GM12878 (cell line): ENCODE data around the gene BCL2. TPM values are rescaled to one million over a fixed set of nuclear protein-coding genes. Genes with fewer than 3 reads are reported as not detected.

Experiments used
- ATF7 ChIP-seq: fragments of 450-650 bp; IDR thresholded peaks from 2 replicates; pipeline ENCODE4 v1.6.1; 2016; ENCODE audit warnings: low read depth, mild to moderate bottlenecking
- BCL11A ChIP-seq: IDR thresholded peaks from 2 replicates; pipeline ENCODE4 v1.6.1; 2011; ENCODE audit warnings: low read depth, low read length
- BMI1 ChIP-seq: fragments of 450-650 bp; IDR thresholded peaks from 2 replicates; pipeline ENCODE4 v1.6.1; 2016; ENCODE audit warnings: mild to moderate bottlenecking, moderate library complexity, borderline replicate concordance
- CHD4 ChIP-seq: fragments of 200-600 bp; sonication (generic); IDR thresholded peaks from 2 replicates; pipeline ENCODE4 v1.6.1; 2016; ENCODE audit warnings: mild to moderate bottlenecking
- ESRRA ChIP-seq: IDR thresholded peaks from 2 replicates; pipeline ENCODE4 v1.6.1; 2012; ENCODE audit warnings: mild to moderate bottlenecking, low read length, improper control_type of control experiment
- ETV6 ChIP-seq, 2 experiments: fragments of 450-650 bp in 1 of 2; IDR thresholded peaks in 1 of 2; conservative IDR thresholded peaks in 1 of 2; 2 replicates each; pipeline ENCODE4 v1.6.1; 2014; ENCODE audit warnings: antibody characterized with exemption in 1 of 2, borderline replicate concordance in 1 of 2, low read depth in 1 of 2, mild to moderate bottlenecking in 1 of 2, moderate library complexity in 1 of 2
- KLF5 ChIP-seq: fragments of 450-650 bp; IDR thresholded peaks from 2 replicates; pipeline ENCODE4 v1.6.1; 2014; ENCODE audit warnings: mild to moderate bottlenecking; ENCODE audit not compliant: partially characterized antibody
- MTA2 ChIP-seq: fragments of 450-650 bp; IDR thresholded peaks from 2 replicates; pipeline ENCODE4 v1.6.1; 2016; ENCODE audit warnings: low read depth, mild to moderate bottlenecking, moderate library complexity
- NBN ChIP-seq: fragments of 450-650 bp; IDR thresholded peaks from 2 replicates; pipeline ENCODE4 v1.6.1; 2016
- NR2F1 ChIP-seq: fragments of 450-650 bp; conservative IDR thresholded peaks from 2 replicates; pipeline ENCODE4 v1.6.1; 2017; ENCODE audit warnings: mild to moderate bottlenecking
- POLR2AphosphoS2 ChIP-seq: IDR thresholded peaks from 2 replicates; pipeline ENCODE4 v1.6.1; 2011; ENCODE audit warnings: low read depth, mild to moderate bottlenecking, low read length, improper control_type of control experiment, moderate library complexity
- RCOR1 ChIP-seq: conservative IDR thresholded peaks from 2 replicates; pipeline ENCODE4 v1.6.1; 2012; ENCODE audit warnings: low read depth, low read length, improper control_type of control experiment
- SMAD5 ChIP-seq: IDR thresholded peaks from 2 replicates; pipeline ENCODE4 v1.6.1; 2016; ENCODE audit warnings: antibody characterized with exemption, low read depth
- SMARCA5 ChIP-seq: fragments of 450-650 bp; IDR thresholded peaks from 2 replicates; pipeline ENCODE4 v1.6.1; 2017; ENCODE audit warnings: mild to moderate bottlenecking
- SPI1 ChIP-seq: IDR thresholded peaks from 2 replicates; pipeline ENCODE4 v1.6.1; 2011; ENCODE audit warnings: low read depth, mild to moderate bottlenecking, low read length, moderate library complexity, borderline replicate concordance; ENCODE audit not compliant: insufficient read depth
- SREBF1 ChIP-seq: IDR thresholded peaks from 2 replicates; pipeline ENCODE4 v1.6.1; 2012; ENCODE audit warnings: mild to moderate bottlenecking, low read length
- STAT1 ChIP-seq: fragments of 450-650 bp; conservative IDR thresholded peaks from 2 replicates; pipeline ENCODE4 v1.6.1; 2014; ENCODE audit warnings: antibody characterized with exemption, mild to moderate bottlenecking
- STAT3 ChIP-seq: IDR thresholded peaks from 2 replicates; pipeline ENCODE4 v1.6.1; 2011; ENCODE audit warnings: low read depth, low read length, improper control_type of control experiment
- TCF12 ChIP-seq: IDR thresholded peaks from 2 replicates; pipeline ENCODE4 v1.6.1; 2011; ENCODE audit warnings: low read depth, mild to moderate bottlenecking, low read length
- YY1 ChIP-seq: IDR thresholded peaks from 2 replicates; pipeline ENCODE4 v1.6.1; 2011; ENCODE audit warnings: low read depth, mild to moderate bottlenecking, low read length
- ZNF384 ChIP-seq: IDR thresholded peaks from 2 replicates; pipeline ENCODE4 v1.6.1; 2012; ENCODE audit warnings: low read depth, mild to moderate bottlenecking, low read length, improper control_type of control experiment, borderline replicate concordance
- polyA plus RNA-seq, 11 experiments: library from polyadenylated mRNA; depleted of rRNA in 4 of 11; unstranded in 6 of 11; stranded (reverse) in 5 of 11; fragments of >200 nt; fragmentation: Nextera tagmentation in 4 of 11; fragmentation: Illumina TruSeq in 1 of 11; extraction: Ambion mirVana in 4 of 11; extraction: Trizol in 1 of 11; gene quantifications; 1 replicate in 1 of 11; 2 replicates in 10 of 11; pipeline versions ENCODE4 v1.2.1 to v1.2.3, GENCODE V29; 2011 to 2016; ENCODE audit warnings: inconsistent platforms in 2 of 11, missing spikeins in 2 of 11, low read depth in 1 of 11
- total RNA-seq, 4 experiments: library from RNA; depleted of rRNA in 3 of 4; stranded (reverse); fragments of >200 nt in 3 of 4; fragmentation: Illumina TruSeq in 1 of 4; extraction: Trizol in 1 of 4; gene quantifications; 2 replicates each; pipeline versions ENCODE4 v1.2.1 to v1.2.3, GENCODE V29; 2013 to 2021
- TF ChIP-seq, protein P1 (sequence below): fragments of 450-650 bp; IDR thresholded peaks from 2 replicates; pipeline ENCODE4 v1.6.1; 2014; ENCODE audit warnings: mild to moderate bottlenecking
- TF ChIP-seq, protein P2 (sequence below): IDR thresholded peaks from 2 replicates; pipeline ENCODE4 v1.6.1; 2011; ENCODE audit warnings: mild to moderate bottlenecking, low read depth, low read length, moderate library complexity; ENCODE audit not compliant: insufficient replicate concordance
- TF ChIP-seq, protein P3 (sequence below): fragments of 450-650 bp; IDR thresholded peaks from 2 replicates; pipeline ENCODE4 v1.6.1; 2017; ENCODE audit warnings: mild to moderate bottlenecking, low read depth, inconsistent platforms; ENCODE audit not compliant: poor library complexity, severe bottlenecking
- TF ChIP-seq, protein P4 (sequence below): fragments of 450-650 bp; formaldehyde crosslinking; IDR thresholded peaks from 2 replicates; pipeline ENCODE4 v1.4.0; 2020; ENCODE audit warnings: mild to moderate bottlenecking, moderate library complexity

Gene BCL2
- total and polyA plus RNA-seq, 10 of the 15 experiments (the other 5 are each of a cell fraction or from before 2014, with no cell fraction given) = 4.1 to 47.8 (median 19.3) TPM

DNA sequence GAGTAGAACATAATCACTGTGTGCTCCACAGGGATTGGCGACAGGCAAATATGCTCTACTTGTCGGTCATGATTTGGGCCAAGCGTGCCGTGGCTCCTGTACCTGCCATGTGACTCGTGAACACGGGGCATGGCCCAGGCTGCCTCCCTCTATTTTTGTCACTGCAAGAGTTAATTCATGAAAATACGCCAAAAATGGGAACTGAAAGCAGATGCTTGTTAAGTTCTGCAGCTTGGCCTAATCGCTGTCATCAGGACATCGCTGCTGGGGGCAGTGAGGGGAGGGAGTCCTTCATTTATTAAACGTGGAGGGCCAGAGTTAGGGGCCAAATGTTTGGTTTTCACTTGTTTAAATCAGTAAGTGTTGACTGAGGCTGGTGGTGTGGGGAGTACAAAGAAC lies 177.8 kb downstream of the BCL2 start (continued):
- TF ChIP-seq ATF7 (peak; percentile 78), SPI1 (peak; percentile 99), ETV6 (conservative IDR thresholded peaks at IDR 0.05 in 1 of 2, IDR thresholded peaks at IDR 0.05 in 1 of 2; ENCODE audit: borderline replicate concordance in 1 of 2, low read depth in 1 of 2) (peak in 1 of 2 experiments; percentile 67; a peak in 2 of 4 replicates), STAT3 (peak; percentile 85; the same call in 1 of the 2 replicates), ESRRA (peak; percentile 60; the same call in 1 of the 2 replicates), NBN (peak; percentile 90), RCOR1 (peak; percentile 75; the same call in 1 of the 2 replicates), ZNF384 (peak; percentile 32; the same call in 1 of the 2 replicates), SREBF1 (no peak), YY1 (peak; percentile 52; the same call in 1 of the 2 replicates), BMI1 (0 out of 2 replicates have a peak, but pooled peaks have one; percentile 50), POLR2AphosphoS2 (peak; percentile 21; the same call in 1 of the 2 replicates), BCL11A (peak; percentile 89), NR2F1 (peak; percentile 63; the same call in 1 of the 2 replicates), SMAD5 (no peak), MTA2 (peak; percentile 95), TCF12 (peak; percentile 74), CHD4 (no peak), STAT1 (no peak), KLF5 (peak; percentile 61), SMARCA5 (0 out of 2 replicates have a peak, but pooled peaks have one; percentile 45)
- TF ChIP-seq, protein P1, sequence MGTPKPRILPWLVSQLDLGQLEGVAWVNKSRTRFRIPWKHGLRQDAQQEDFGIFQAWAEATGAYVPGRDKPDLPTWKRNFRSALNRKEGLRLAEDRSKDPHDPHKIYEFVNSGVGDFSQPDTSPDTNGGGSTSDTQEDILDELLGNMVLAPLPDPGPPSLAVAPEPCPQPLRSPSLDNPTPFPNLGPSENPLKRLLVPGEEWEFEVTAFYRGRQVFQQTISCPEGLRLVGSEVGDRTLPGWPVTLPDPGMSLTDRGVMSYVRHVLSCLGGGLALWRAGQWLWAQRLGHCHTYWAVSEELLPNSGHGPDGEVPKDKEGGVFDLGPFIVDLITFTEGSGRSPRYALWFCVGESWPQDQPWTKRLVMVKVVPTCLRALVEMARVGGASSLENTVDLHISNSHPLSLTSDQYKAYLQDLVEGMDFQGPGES = no peak
- TF ChIP-seq, protein P2, sequence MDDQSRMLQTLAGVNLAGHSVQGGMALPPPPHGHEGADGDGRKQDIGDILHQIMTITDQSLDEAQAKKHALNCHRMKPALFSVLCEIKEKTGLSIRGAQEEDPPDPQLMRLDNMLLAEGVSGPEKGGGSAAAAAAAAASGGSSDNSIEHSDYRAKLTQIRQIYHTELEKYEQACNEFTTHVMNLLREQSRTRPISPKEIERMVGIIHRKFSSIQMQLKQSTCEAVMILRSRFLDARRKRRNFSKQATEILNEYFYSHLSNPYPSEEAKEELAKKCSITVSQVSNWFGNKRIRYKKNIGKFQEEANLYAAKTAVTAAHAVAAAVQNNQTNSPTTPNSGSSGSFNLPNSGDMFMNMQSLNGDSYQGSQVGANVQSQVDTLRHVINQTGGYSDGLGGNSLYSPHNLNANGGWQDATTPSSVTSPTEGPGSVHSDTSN = no peak
- TF ChIP-seq, protein P3, sequence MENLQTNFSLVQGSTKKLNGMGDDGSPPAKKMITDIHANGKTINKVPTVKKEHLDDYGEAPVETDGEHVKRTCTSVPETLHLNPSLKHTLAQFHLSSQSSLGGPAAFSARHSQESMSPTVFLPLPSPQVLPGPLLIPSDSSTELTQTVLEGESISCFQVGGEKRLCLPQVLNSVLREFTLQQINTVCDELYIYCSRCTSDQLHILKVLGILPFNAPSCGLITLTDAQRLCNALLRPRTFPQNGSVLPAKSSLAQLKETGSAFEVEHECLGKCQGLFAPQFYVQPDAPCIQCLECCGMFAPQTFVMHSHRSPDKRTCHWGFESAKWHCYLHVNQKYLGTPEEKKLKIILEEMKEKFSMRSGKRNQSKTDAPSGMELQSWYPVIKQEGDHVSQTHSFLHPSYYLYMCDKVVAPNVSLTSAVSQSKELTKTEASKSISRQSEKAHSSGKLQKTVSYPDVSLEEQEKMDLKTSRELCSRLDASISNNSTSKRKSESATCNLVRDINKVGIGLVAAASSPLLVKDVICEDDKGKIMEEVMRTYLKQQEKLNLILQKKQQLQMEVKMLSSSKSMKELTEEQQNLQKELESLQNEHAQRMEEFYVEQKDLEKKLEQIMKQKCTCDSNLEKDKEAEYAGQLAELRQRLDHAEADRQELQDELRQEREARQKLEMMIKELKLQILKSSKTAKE = peak; percentile 75
- TF ChIP-seq, protein P4, sequence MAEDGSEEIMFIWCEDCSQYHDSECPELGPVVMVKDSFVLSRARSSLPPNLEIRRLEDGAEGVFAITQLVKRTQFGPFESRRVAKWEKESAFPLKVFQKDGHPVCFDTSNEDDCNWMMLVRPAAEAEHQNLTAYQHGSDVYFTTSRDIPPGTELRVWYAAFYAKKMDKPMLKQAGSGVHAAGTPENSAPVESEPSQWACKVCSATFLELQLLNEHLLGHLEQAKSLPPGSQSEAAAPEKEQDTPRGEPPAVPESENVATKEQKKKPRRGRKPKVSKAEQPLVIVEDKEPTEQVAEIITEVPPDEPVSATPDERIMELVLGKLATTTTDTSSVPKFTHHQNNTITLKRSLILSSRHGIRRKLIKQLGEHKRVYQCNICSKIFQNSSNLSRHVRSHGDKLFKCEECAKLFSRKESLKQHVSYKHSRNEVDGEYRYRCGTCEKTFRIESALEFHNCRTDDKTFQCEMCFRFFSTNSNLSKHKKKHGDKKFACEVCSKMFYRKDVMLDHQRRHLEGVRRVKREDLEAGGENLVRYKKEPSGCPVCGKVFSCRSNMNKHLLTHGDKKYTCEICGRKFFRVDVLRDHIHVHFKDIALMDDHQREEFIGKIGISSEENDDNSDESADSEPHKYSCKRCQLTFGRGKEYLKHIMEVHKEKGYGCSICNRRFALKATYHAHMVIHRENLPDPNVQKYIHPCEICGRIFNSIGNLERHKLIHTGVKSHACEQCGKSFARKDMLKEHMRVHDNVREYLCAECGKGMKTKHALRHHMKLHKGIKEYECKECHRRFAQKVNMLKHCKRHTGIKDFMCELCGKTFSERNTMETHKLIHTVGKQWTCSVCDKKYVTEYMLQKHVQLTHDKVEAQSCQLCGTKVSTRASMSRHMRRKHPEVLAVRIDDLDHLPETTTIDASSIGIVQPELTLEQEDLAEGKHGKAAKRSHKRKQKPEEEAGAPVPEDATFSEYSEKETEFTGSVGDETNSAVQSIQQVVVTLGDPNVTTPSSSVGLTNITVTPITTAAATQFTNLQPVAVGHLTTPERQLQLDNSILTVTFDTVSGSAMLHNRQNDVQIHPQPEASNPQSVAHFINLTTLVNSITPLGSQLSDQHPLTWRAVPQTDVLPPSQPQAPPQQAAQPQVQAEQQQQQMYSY = no peak
